Epidermal melanocyte (primary cell): ENCODE data around the gene HELZ2.
"Not testable (repeated sequence)": the region's sequence is repeated elsewhere in the genome, so short reads cannot be mapped to it uniquely, and the experiment has no call there.

ENCODE experiments used
- DNase-seq: peaks from one replicate; pipeline ENCODE4 v3.0.0; 2011; ENCODE audit warnings: low spot score; ENCODE audit not compliant: insufficient read length

Gene HELZ2

GRCh38 chr20:63565699-63566335, 8.2 kb downstream of the HELZ2 start:
- DNase-seq: no peak

- no peak for DNase-seq
These were observed 8.9 kb downstream of the HELZ2 start for GRCh38 chr20:63565021-63565698.

GRCh38 chr20:63564036-63564810, 9.8 kb downstream of the HELZ2 start:
- DNase-seq: no peak

- DNase-seq: no peak
These were observed 10.7 kb downstream of the HELZ2 start for GRCh38 chr20:63563225-63563935.

- no peak for DNase-seq
These were observed 11.4 kb downstream of the HELZ2 start for GRCh38 chr20:63562461-63563224.

- no peak for DNase-seq
These were observed 12.2 kb downstream of the HELZ2 start for GRCh38 chr20:63561624-63562396.

GRCh38 chr20:63560856-63561609, 13.0 kb downstream of the HELZ2 start:
- no peak for DNase-seq

GRCh38 chr20:63560333-63560805, 13.7 kb downstream of the HELZ2 start:
- no peak for DNase-seq

GRCh38 chr20:63559485-63560332, 14.3 kb downstream of the HELZ2 start:
- not testable (repeated sequence) for DNase-seq

GRCh38 chr20:63558804-63559484, 15.1 kb downstream of the HELZ2 start:
- DNase-seq: no peak

- no peak for DNase-seq
These were observed 16.6 kb downstream of the HELZ2 start for GRCh38 chr20:63557481-63557891.

- DNase-seq: no peak
These were observed 17.1 kb downstream of the HELZ2 start for GRCh38 chr20:63556873-63557478.

GRCh38 chr20:63555661-63556381, 18.2 kb downstream of the HELZ2 start:
- no peak for DNase-seq

GRCh38 chr20:63554361-63555278, 19.4 kb downstream of the HELZ2 start:
- DNase-seq: no peak

- no peak for DNase-seq
These were observed 20.1 kb downstream of the HELZ2 start, which contains the start of gene FNDC11 for GRCh38 chr20:63553933-63554290. FNDC11 (plus strand) TSS chr20:63554159; CDS start chr20:63555664, 1,505 bp downstream.
